Osteoblast (primary cell): ENCODE data around the gene C2orf68. TPM values are rescaled to one million over a fixed set of nuclear protein-coding genes. Genes with fewer than 3 reads are reported as not detected.
"Not testable (repeated sequence)": the region's sequence is repeated elsewhere in the genome, so short reads cannot be mapped to it uniquely, and the experiment has no call there.

ENCODE experiments used
- DNase-seq: peaks from one replicate; pipeline ENCODE4 v3.0.0; 2011; ENCODE audit warnings: low spot score, mixed read lengths; ENCODE audit not compliant: insufficient read length; ENCODE audit errors: missing footprints
- H2AFZ ChIP-seq: 2 replicates; pipeline ENCODE4 v1.6.0; 2011; ENCODE audit warnings: mild to moderate bottlenecking, low read length
- H3K27ac ChIP-seq: 2 replicates; pipeline ENCODE4 v1.5.1; 2011; ENCODE audit warnings: mild to moderate bottlenecking, low read depth, low read length, moderate library complexity
- H3K27me3 ChIP-seq: 2 replicates; pipeline ENCODE4 v1.6.0; 2012; ENCODE audit warnings: mild to moderate bottlenecking, control low read depth, inconsistent platforms, low read length, moderate library complexity; ENCODE audit not compliant: insufficient read depth
- H3K36me3 ChIP-seq: 2 replicates; pipeline ENCODE4 v1.5.1; 2011; ENCODE audit warnings: mild to moderate bottlenecking, low read length, control low read depth, moderate library complexity; ENCODE audit not compliant: insufficient read depth
- H3K4me1 ChIP-seq: 2 replicates; pipeline ENCODE4 v1.5.1; 2011; ENCODE audit warnings: mild to moderate bottlenecking, low read length, control low read depth, moderate library complexity; ENCODE audit not compliant: insufficient read depth
- H3K4me2 ChIP-seq: 2 replicates; pipeline ENCODE4 v1.6.0; 2011; ENCODE audit warnings: mild to moderate bottlenecking, low read length; ENCODE audit not compliant: insufficient read depth
- H3K4me3 ChIP-seq: fragments of 200-600 bp; sonication (generic); 3 replicates; pipeline ENCODE4 v1.5.1; 2012; ENCODE audit warnings: mild to moderate bottlenecking, low read length, inconsistent platforms; ENCODE audit not compliant: insufficient read depth
- H3K79me2 ChIP-seq: 2 replicates; pipeline ENCODE4 v1.6.0; 2012; ENCODE audit warnings: mild to moderate bottlenecking, low read length, control low read depth, inconsistent platforms; ENCODE audit not compliant: insufficient read depth
- H3K9me3 ChIP-seq: 2 replicates; pipeline ENCODE4 v1.5.1; 2011; ENCODE audit warnings: low read depth, low read length, control low read depth
- H4K20me1 ChIP-seq: 2 replicates; pipeline ENCODE4 v1.6.0; 2012; ENCODE audit warnings: mild to moderate bottlenecking, low read length, control low read depth; ENCODE audit not compliant: insufficient read depth
- CTCF ChIP-seq: IDR thresholded peaks from 2 replicates; pipeline ENCODE4 v1.5.1; 2011; ENCODE audit warnings: mild to moderate bottlenecking, low read depth, low read length, moderate library complexity; ENCODE audit errors: extremely low read depth
- total RNA-seq: library from RNA; depleted of rRNA; stranded (reverse); fragments of >200 nt; gene quantifications from 2 replicates; pipeline ENCODE4 v1.2.3, GENCODE V29; 2012

C2orf68 gene
- total RNA-seq, 1 donor: 23.9 TPM

- Histone ChIP-seq H3K79me2 (peaks cover 53% of the 10 kb centered on the region), H3K36me3 (peaks cover 29% of the 10 kb centered on the region), H3K4me2 (peak overlapping the region; percentile 73), H3K4me1 (peaks cover 48% of the 10 kb centered on the region), H3K27me3 (no peaks in the 10 kb centered on the region), H2AFZ (no peak overlapping the region), H4K20me1 (peaks cover 8% of the 10 kb centered on the region), H3K27ac (peak overlapping the region; percentile 80), H3K9me3 (no peaks in the 10 kb centered on the region), H3K4me3 (peak overlapping the region; percentile 17)
- TF ChIP-seq CTCF: no peak
- DNase-seq: peak; percentile 91
These were observed 6.3 kb downstream of the C2orf68 start for GRCh38 chr2:85605406-85606115.

GRCh38 chr2:85604568-85605339 lies 7.1 kb downstream of the C2orf68 start:
- Histone ChIP-seq H4K20me1 (peaks cover 4% of the 10 kb centered on the region), H3K79me2 (peaks cover 47% of the 10 kb centered on the region), H3K4me3 (peak overlapping the region; percentile 20), H3K4me1 (peaks cover 42% of the 10 kb centered on the region), H2AFZ (no peak overlapping the region), H3K9me3 (no peaks in the 10 kb centered on the region), H3K27ac (peak overlapping the region; percentile 80), H3K4me2 (peak overlapping the region; percentile 73), H3K27me3 (no peaks in the 10 kb centered on the region), H3K36me3 (peaks cover 26% of the 10 kb centered on the region)
- peak; percentile 59 for DNase-seq
- TF ChIP-seq CTCF: no peak

GRCh38 chr2:85604133-85604444 lies 7.8 kb downstream of the C2orf68 start:
- peaks cover 45% of the 10 kb centered on the region for H3K79me2 ChIP-seq
- peak overlapping the region; percentile 37 for H3K4me2 ChIP-seq
- not testable (repeated sequence) for H3K27ac ChIP-seq, H2AFZ ChIP-seq, H4K20me1 ChIP-seq, H3K27me3 ChIP-seq, DNase-seq, H3K9me3 ChIP-seq
- peak overlapping the region; percentile 38 for H3K4me3 ChIP-seq
- peaks cover 42% of the 10 kb centered on the region for H3K4me1 ChIP-seq
- H3K36me3 ChIP-seq: peaks cover 22% of the 10 kb centered on the region

GRCh38 chr2:85602476-85603234 lies 9.2 kb downstream of the C2orf68 start, which contains the start of gene TMEM150A:
Gene TMEM150A, minus strand, starts transcription at chr2:85602698. Its CDS starts 750 bp downstream, at chr2:85601948.
- peaks cover 4% of the 10 kb centered on the region for H4K20me1 ChIP-seq
- peak within 1 kb of the TSS; percentile 98 for H3K4me2 ChIP-seq
- peaks cover 18% of the 10 kb centered on the region for H3K36me3 ChIP-seq
- H3K4me3 ChIP-seq: peak within 1 kb of the TSS; percentile 88
- H3K27ac ChIP-seq: peak within 1 kb of the TSS; percentile 59
- DNase-seq: peak; percentile 98
- peaks cover 39% of the 10 kb centered on the region for H3K79me2 ChIP-seq
- peaks cover 42% of the 10 kb centered on the region for H3K4me1 ChIP-seq
- peak within 1 kb of the TSS; percentile 81 for H2AFZ ChIP-seq
- no peaks in the 10 kb centered on the region for H3K27me3 ChIP-seq
- TF ChIP-seq CTCF: no peak
- no peaks in the 10 kb centered on the region for H3K9me3 ChIP-seq
